ENCODE results near the gene PRKD2.

Gene PRKD2

GRCh38 chr19:46654621-46655152, 62.2 kb downstream of the PRKD2 start:
- H3K4me3 ChIP-seq (replicated peaks; ENCODE audit: low read depth, low read length), result no peak overlapping the region

GRCh38 chr19:46650445-46650844, 66.5 kb downstream of the PRKD2 start:
- no peak for DNase-seq (ENCODE audit: low read depth)
- no peak for TF ChIP-seq CTCF (IDR thresholded peaks at IDR 0.05; ENCODE audit: low read length, missing control alignments)
- no peak overlapping the region for H3K4me3 ChIP-seq (replicated peaks; ENCODE audit: low read depth, low read length)

More at GRCh38 chr19:46654621-46655152, 62.2 kb downstream of the PRKD2 start:
- DNase-seq (ENCODE audit: low read depth), result no peak
- no peak for TF ChIP-seq CTCF (IDR thresholded peaks at IDR 0.05; ENCODE audit: low read length, missing control alignments)

GRCh38 chr19:46648961-46649960, 67.7 kb downstream of the PRKD2 start:
- H3K4me3 ChIP-seq (replicated peaks; ENCODE audit: low read depth, low read length), result no peak overlapping the region
- TF ChIP-seq CTCF (IDR thresholded peaks at IDR 0.05; ENCODE audit: low read length, missing control alignments), result no peak
- DNase-seq (ENCODE audit: low read depth), result no peak

- no peak for TF ChIP-seq CTCF (IDR thresholded peaks at IDR 0.05; ENCODE audit: low read length, missing control alignments)
- no peak overlapping the region for H3K4me3 ChIP-seq (replicated peaks; ENCODE audit: low read depth, low read length)
- no peak for DNase-seq (ENCODE audit: low read depth)
Measured at GRCh38 chr19:46648060-46648960, 68.6 kb downstream of the PRKD2 start.

GRCh38 chr19:46646402-46646801, 70.5 kb downstream of the PRKD2 start:
- TF ChIP-seq CTCF (IDR thresholded peaks at IDR 0.05; ENCODE audit: low read length, missing control alignments), result no peak
- DNase-seq (ENCODE audit: low read depth), result no peak

GRCh38 chr19:46644720-46645119, 72.2 kb downstream of the PRKD2 start:
- H3K4me3 ChIP-seq (replicated peaks; ENCODE audit: low read depth, low read length), result no peak overlapping the region
- no peak for TF ChIP-seq CTCF (IDR thresholded peaks at IDR 0.05; ENCODE audit: low read length, missing control alignments)
- DNase-seq (ENCODE audit: low read depth), result no peak

More at GRCh38 chr19:46646402-46646801, 70.5 kb downstream of the PRKD2 start:
- H3K4me3 ChIP-seq (replicated peaks; ENCODE audit: low read depth, low read length), result no peak overlapping the region

All from fibroblast of pulmonary artery (primary cell).